HG03060 (cell line): ENCODE data around the gene TRDMT1.

Experiments used
- ATAC-seq: cut with Tn5 transposase; IDR thresholded peaks from one replicate; pipeline ENCODE4 v1.9.1; 2021; ENCODE audit warnings: low read depth, moderate number of reproducible peaks; ENCODE audit not compliant: unreplicated experiment

Gene TRDMT1

GRCh38 chr10:17213646-17214349 is 12.3 kb upstream of the TRDMT1 start:
- ATAC-seq, result no peak

GRCh38 chr10:17212802-17213221 is 11.3 kb upstream of the TRDMT1 start:
- ATAC-seq, result no peak

DNA sequence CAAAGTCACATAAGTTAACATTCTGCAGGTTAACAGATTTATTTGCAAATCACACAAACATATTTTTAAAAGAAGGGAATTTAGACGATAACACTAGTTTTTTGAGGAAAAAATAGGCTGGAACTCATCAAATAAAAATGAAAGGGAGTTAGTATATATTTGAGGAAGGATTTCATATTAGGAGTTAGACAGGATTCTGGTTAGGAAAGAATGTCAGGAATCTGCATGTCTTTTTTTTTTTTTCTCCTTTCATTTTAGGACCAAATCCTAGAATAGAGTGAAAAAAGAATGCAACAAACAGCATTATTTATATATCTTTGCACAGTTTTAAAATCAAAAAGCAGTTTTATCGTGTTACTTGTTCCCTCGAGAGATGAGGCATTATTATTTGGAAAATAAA is 8.9 kb upstream of the TRDMT1 start:
- no peak for ATAC-seq

DNA sequence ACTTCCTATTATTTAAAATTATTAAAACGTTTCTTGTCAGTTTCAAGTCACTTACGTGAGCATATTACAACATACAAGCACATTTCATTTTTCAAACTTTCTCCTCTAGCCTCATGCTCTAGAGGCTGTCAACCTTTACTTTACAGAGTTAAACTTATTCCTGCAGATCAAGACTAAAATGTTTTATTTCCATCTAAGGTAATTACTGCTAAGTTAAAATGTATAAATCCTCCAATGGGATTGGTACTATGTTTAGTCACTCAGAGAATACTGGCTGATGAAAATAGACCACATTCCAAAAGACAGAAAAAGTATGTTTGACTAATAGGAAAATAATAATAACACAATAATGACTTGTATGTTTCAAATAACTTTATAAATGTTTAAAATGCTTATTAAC is 8.4 kb upstream of the TRDMT1 start:
- ATAC-seq, result no peak

GRCh38 chr10:17209302-17209701 is 7.8 kb upstream of the TRDMT1 start:
- no peak for ATAC-seq

DNA sequence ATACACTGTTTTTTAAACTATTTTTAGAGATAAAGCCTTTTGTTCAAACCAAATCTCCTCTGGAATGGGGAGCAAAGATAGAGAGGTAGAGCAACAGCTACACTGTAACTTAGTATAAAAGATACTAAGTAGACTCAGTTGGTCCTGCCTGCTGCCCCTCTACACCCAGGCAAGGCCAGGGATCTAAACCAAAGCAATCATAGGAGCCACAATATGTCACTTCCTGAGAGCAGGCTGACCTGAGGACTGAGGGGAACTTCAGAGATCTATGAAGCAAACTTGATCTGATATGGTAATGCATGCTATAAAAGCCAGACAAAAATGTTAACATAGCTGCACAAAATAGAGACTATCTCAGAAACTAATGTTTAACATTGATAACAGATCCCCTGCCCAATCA is 7.0 kb upstream of the TRDMT1 start:
- ATAC-seq, result no peak

DNA sequence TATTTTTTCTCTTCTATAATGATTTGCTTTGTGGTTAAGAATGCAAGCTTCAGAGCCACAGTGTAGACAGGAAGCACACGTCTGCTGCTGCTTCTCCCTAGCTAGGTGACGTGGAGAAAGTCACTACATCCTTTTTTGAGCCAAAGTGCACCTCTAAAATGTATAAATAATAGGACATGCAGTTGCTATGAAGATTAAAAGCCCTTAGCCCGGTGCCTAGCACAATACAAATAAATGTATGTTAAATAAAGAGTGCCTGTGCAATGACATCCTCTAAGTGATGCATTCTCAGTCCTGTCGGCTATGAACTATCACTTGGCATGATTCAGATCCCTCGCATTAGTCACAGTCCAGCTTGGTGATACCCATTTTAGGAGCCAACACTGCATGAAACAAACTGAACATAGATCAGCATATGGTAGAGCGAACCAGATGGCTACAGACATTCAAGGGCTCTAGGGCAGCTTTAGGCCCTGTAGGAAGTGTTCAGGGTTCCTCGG is 4.8 kb upstream of the TRDMT1 start:
- ATAC-seq, result peak; percentile 61

DNA sequence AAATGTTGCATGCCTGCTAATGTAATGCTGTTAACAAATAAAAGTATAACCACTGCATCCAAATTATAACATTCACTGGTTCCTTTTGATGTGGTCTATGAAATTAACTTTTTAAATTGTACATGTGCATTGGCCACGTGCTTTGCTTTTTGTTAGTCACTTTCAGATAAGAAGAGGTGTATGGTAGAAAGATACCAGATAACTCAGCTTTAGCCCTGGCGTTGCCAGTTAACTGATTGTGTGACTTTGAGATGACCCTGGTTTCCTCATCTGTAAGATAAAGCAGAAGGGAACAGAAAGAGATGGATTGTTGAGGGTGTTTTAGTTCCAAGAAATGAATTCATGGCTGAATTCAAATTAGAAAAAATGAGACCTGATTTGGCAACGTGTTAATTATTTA is 1.9 kb upstream of the TRDMT1 start:
- no peak for ATAC-seq

- no peak for ATAC-seq
These were observed 1.5 kb upstream of the TRDMT1 start for GRCh38 chr10:17202999-17203398.

- ATAC-seq, result no peak
These were observed 1.0 kb upstream of the TRDMT1 start for GRCh38 chr10:17202506-17202905.

- ATAC-seq, result no peak
These were observed 283 bp upstream of the TRDMT1 start for GRCh38 chr10:17201794-17202116.

DNA sequence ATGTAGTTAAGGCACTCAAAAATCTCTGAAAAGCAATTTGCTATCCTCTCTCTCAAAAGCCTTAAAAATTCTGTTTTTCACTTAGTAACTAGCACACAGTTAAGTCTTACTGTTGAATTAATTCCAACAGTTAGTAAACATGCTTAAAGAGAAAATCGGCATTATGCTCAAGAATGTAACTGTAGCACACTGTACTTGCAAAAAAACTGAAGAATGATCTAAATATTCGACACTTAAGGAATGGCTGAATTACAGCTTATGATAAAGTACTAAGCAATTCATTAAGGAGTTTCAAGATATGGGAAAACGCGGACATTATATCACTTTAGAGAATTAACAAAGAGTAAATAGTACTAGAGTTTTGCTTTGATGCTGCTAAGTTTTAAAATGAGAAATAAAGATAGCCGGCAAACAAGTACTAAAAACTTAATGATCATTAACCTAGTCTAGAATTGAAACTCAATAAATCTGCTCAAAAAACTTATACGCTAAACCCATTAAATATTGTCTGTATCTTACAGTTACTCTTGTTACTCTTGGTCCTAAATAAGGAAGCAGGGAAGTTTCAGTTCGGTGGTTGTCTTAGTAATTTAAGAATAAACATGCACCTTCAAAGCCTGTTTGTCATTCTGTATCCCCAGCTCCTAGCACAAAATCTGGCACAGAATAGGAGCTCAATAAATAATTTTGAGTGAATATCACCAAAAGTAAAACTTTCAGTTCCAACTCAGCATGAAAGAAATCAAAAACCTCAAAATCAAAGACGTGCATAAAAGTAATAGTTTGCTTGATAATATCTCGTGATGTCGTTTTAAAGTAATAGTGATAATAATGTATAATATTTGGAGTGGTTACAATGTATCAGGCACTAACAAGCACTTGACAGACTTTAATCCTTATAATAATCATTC is 1.2 kb downstream of the TRDMT1 start:
- ATAC-seq, result peak; percentile 8

GRCh38 chr10:17199351-17199804 is 2.1 kb downstream of the TRDMT1 start:
- no peak for ATAC-seq

DNA sequence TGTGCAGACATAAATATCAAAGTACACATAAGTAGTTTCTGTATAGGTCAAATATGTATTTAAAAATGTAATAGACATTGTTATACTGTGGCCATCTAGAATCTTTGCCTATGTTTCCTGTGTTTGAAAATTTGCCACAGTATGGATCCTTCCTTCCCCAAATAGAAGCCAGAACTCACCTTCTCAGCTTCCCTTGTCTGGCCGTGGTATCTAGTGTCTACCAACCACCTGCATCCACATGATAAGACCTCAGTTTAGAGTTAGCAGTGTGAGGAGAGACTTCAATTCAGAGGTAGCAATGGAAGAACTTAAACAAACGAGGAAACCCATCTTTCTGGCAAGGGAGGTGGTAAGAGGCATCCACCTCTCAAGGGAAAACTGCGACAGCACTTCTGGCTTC is 4.9 kb downstream of the TRDMT1 start:
- ATAC-seq, result no peak

DNA sequence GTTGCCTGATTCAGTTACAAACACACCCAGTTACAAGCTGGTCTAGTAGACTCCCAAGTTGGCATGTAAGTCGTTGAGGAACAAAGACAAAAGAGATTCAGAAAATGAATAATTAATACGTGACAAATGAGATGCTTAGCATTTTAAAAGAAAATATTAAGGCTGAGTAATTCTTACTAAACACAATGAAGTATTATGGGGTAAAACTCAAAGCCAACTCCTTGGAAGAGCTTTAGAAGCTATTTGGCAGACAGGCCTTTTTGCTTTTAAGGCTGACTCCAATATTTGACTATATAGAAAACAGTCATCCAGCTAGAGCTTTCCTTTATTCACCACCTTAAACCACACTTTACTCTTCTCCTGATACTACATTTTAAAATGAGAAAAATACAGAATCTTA is 5.4 kb downstream of the TRDMT1 start:
- no peak for ATAC-seq

- ATAC-seq, result no peak
These were observed 6.4 kb downstream of the TRDMT1 start for GRCh38 chr10:17195083-17195482.

GRCh38 chr10:17190602-17191001 is 10.9 kb downstream of the TRDMT1 start:
- no peak for ATAC-seq

GRCh38 chr10:17188644-17189172 is 12.8 kb downstream of the TRDMT1 start:
- no peak for ATAC-seq

GRCh38 chr10:17185873-17186272 is 15.6 kb downstream of the TRDMT1 start:
- no peak for ATAC-seq

DNA sequence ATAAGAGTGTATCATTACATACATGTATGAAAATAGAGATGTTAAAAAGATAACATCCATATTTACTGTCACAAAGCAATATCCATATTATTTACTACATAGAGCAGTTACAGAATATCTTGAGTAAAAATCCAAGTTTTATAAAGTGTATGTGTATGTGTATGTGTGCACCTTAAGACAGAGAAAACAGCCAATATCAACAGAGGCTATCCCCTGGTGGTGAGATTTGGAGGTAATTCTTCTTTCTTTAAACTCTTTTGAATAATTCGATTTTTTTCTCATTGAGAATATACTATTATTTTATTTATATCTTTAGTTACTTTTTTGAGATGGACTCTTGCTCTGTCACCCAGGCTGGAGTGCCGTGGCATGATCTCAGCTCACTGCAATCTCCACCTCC is 18.4 kb downstream of the TRDMT1 start:
- no peak for ATAC-seq

DNA sequence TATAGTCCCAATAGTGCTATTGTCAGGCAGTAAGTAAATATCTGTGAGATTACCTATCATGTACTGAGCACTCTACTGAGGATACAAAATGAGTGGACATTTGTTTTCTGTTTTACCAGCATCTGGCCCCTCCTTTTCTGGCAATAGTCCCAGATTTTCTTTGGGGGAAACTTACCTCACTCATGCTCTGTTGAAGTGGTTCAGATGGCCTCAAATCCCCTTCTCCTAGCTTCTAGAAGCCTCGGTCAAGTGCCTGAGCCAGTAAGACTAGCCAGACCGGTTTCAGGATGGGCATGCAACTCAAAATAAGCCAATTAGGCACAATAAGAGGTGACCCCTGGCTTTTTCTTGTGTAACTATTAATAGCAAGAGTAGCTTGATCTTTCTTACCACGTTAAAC is 19.7 kb downstream of the TRDMT1 start:
- ATAC-seq, result no peak
